Activated gamma-delta T cell (primary cell): Measurements from ENCODE around the gene THYN1.
"Not testable (repeated sequence)": the region's sequence is repeated elsewhere in the genome, so short reads cannot be mapped to it uniquely, and the experiment has no call there.

Source experiments
- DNase-seq: peaks from one replicate; lab custom pipeline; 2025; lab: John Stamatoyannopoulos, UW
- total RNA-seq, 2 donors: gene quantifications; one replicate each; lab custom pipeline; 2026; lab: John Stamatoyannopoulos, UW

THYN1 gene
- total RNA-seq: 63.7 to 75.5 reads per million in 2 donors

GRCh38 chr11:134253188-134253993 lies at the start of gene THYN1, which contains the start of gene ACAD8:
TSS of gene THYN1 (minus strand) at chr11:134253352. CDS start at chr11:134252882, 470 bp downstream.
TSS of gene ACAD8 (plus strand) at chr11:134253568. CDS start at chr11:134253601, 33 bp downstream.
- DNase-seq: peak; percentile 83

GRCh38 chr11:134294664-134295063 lies 41.5 kb upstream of the THYN1 start:
- DNase-seq: no peak

DNA sequence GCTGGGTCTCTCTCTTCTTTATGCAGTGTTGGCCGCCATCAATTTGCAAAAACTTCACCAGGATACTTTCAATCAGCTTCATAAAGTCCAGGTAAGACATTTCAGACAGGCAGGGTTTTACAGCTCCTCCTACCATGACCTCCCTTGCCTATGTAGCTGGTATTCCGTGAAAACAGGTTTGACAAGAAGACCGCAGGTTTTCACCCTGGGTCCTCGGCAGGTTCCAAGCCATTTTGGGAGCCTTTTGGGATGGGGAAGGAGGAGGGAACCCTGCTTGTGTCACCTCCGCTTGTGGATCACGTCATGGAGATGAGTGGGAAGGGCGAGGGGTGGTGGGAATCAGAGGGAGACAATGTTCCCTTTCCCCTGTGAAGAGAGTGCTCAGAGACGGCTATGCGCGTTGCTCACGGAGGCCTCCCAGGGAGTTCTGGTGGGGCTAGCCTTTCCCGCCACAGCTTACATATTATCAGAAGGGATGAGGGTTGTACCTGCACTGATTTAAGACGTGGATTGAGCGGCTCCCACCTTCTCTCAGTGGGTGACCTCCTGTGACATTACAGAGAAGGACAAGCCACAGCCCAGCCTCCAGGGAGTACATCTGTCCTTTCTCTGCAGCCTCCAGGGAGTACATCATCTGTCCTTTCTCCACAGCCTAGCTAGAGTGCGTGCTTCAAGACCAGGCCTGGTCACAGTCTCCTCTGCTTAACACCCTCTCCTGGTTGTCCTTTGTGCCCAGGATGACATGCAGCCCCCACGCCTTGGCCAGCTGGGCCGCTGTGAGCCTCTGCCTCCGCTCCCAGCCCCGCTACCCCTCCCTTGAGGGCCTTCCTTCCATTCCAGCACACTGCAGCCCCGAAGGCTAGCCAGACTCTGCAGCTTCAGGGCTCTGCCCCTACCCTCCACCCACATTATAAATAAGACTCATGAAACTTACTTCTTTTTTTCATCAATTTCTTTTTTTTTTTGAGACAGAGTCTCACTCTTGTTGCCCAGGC lies 40.3 kb upstream of the THYN1 start:
- no peak for DNase-seq

GRCh38 chr11:134292661-134293060 lies 39.5 kb upstream of the THYN1 start:
- DNase-seq: no peak

DNA sequence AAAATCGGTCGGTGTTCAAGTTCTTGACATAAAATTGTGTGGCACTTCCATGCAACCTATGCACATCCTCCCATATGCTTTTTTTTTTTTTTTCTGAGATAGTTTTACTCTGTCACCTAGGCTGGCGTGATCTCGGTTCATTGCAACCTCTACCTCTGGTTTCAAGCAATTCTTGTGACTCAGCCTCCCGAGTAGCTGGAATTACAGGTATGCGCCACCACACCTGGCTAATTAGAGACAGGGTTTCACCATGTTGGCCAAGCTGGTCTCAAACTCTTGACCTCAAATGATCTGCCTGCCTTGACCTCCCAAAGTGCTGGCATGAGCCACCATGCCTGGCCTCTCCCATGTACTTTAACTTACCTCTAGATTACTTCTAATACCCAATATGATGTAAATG lies 38.0 kb upstream of the THYN1 start:
- no peak for DNase-seq

- DNase-seq: no peak
Measured at GRCh38 chr11:134290646-134291045, 37.5 kb upstream of the THYN1 start.

GRCh38 chr11:134289789-134290188 lies 36.6 kb upstream of the THYN1 start:
- DNase-seq: no peak

DNA sequence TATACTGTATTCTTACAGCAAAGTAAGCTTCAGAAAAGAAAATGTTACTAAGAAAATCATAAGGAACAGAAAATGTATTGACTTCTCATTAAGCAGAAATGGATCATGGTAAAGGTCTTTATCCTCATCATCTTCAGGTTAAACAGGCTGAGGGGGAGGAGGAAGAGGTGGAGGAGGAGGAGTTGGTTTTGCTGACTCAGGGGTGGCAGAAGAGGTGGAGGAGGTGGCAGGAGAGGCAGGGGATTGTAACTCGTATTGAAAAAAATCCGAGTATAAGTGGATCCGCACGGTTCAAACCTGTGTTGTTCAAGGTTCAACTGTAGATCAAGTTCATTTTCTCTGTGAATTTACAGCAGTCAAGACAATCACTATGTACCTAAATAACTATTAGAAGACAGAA lies 36.0 kb upstream of the THYN1 start:
- DNase-seq: no peak

- DNase-seq: no peak
Measured at GRCh38 chr11:134288486-134288885, 35.3 kb upstream of the THYN1 start.

- no peak for DNase-seq
Measured at GRCh38 chr11:134287561-134287960, 34.4 kb upstream of the THYN1 start.

GRCh38 chr11:134284349-134284748 lies 31.2 kb upstream of the THYN1 start:
- not testable (repeated sequence) for DNase-seq

- no peak for DNase-seq
Measured at GRCh38 chr11:134283461-134284230, 30.5 kb upstream of the THYN1 start.

- DNase-seq: no peak
Measured at GRCh38 chr11:134282121-134283045, 29.2 kb upstream of the THYN1 start.

- DNase-seq: not testable (repeated sequence)
Measured at GRCh38 chr11:134281635-134282034, 28.5 kb upstream of the THYN1 start.

DNA sequence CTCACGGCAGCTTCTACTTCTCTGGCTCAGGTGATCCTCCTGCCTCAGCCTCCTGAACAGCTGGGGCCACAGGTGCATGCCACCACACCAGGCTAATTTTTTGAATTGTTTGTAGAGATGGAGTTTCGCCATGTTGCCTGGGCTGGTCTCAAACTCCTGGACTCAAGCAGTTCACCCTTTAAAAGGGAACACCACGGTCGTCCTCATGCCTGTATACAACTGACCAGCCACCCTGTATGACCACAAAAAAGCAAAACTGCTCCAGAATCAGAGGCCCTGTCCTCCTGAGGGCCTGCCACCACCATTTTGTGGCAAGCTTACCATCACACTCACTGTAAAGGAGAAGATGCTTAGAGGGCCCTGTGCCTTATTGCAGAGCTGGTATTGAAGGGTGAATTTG lies 25.2 kb upstream of the THYN1 start:
- DNase-seq: no peak

- no peak for DNase-seq
Measured at GRCh38 chr11:134277183-134278001, 24.2 kb upstream of the THYN1 start.

DNA sequence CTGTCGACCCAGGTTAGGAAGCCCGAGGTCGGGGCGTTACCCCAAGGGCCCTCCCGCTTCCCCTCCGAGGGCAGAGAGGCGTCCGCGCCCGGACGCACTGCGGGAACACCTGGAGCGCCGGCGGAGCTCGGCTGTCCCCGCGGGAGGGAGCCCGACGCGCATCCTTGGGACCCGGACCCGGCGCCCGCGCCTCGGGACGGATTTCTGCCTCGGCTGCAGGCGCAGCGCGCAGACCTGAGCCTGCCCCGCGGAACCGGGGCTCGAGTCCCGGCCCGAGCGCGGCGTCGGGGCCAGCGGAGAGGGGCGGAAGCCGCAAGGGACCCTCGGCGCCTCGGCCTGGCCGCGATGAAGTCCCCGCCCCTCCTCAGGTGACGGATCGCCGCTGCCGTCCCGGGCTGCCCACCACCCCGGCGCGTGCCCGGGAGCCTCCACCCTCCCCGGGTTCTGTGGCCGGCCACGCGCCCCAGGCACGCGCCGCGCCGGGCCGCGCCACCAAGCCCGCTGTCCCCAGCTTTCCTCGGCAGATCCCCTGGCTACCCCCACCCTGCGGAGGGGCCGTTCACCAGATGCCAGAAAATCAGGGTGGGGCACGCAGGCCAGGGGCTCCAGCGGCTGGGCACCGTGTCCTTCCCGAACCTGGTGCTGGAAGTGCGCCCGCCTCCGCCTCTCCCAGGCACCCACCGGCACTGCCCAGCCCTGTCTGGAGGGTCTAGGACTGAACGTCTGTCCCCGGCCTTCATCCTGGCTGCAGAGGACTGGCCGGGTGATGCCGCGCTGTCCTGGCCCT lies 23.4 kb upstream of the THYN1 start:
- no peak for DNase-seq

DNA sequence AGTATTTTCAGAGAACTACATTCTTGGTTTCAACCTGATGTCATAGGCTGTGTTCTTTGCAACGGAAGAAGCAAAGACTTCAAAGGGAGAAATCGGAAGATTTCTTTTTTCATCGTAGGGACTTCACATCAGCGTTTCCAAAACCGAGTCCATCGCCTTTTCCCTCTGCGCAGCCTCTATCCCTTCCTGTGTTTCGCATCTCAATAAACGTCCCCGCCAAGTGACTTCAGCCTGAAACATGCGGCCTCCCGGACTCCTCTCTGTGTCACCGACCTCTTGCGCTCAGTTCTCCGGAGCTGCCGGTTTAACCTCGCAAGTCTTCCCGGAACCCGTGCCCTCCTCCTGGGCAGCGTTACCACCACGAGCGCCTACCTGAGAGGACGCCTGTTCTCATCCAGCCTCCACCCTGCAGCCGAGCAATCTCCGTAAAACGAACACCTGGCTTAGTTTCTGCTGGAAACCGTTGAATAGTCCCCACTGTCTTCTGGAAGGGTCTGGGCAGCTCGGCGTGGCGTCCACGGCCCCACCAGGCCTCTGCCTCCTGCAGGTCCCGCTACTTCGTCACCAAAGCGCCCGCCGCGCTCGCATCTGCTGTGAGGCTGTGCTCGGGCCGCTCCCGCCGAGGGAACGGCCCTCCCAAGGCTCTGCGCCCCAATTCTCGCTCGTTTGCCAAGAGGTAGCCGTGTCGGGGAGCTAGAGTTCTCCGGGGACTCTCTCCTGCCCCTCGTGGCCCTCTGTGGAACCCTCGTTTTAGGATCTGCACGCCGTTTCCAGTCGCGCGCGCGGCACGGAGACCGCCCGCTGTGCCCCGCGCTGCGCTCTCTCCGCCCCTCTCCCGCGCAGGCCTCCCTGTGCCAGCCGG lies 22.6 kb upstream of the THYN1 start, which contains the start of gene GLB1L3:
Gene GLB1L3 (plus strand): TSS at position 846 of the 862 bp plus-strand sequence. CDS start 362 bp downstream, outside the sequence.
- peak; percentile 30 for DNase-seq
